GM21723 (cell line): ENCODE data around the gene KCNK6.
"Not testable (repeated sequence)": the region's sequence is repeated elsewhere in the genome, so short reads cannot be mapped to it uniquely, and the experiment has no call there.

Experiments
- ATAC-seq: cut with Tn5 transposase; IDR thresholded peaks from one replicate; pipeline ENCODE4 v1.9.1; 2021; ENCODE audit warnings: mild to moderate bottlenecking, moderate library complexity; ENCODE audit not compliant: unreplicated experiment

The KCNK6 gene

DNA sequence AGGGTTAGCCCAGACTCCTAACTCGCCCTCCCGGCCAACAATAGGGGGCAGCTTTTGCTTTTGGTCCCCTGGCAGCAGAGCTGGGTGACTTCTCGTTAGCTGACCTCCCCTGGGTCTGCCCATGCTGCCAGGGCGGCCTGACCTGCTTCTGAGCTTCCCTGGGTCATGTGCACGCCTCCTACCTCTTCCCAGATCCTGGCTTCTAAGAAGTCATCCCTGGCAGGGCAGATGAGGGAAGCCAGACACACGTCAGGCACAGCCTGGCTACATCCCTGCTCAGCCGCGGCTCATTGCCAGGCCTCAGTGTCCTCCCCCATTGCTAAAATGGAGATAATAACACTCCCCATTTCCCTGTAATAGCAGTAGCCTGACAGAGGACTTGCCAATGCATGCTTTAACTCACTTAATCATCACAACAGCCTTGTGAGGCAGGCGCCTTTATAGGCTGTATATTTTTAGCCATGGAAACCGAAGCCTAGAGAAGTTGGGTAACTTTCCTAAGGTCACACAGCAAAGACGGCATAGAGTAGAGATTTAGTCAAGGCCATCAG, 2.1 kb downstream of the KCNK6 start:
- no peak for ATAC-seq

DNA sequence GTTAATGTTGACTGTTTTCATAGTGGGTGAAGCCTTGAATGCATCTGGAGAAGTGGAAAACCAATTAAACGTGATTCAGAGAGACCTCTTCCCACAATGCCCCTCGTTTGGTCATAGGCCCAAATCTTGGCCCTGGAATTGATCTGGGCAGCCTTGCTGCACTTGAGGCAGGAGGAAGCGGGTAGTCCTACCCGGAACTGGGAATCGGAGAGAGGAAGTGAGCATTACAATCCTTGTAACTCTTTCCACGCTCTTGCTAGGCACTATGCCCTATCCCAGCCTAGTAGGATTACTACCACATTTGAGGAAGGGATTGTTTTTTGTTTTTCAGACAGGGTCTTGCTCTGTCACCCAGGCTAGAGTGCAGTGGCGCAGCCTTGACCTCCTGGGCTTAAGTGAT, 3.6 kb downstream of the KCNK6 start:
- ATAC-seq = no peak

DNA sequence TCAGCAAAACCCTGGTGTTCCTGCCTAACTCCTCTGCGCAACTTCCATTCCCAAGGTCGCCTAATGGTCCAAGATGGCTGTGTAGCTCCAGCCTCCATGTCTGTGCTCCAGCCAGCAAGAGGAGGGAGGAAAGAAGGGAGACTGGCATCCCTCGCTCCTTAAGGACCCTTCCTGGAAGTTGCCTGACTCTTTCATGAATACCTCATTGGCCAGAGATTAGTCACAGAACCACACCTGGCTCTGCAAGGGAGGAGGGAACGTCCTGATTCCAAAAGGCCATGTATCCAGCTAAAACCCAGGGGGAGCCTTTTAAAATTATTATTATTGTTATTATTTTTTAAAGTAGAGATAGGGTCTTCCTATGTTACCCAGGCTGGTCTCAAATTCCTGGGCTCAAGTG, 4.8 kb downstream of the KCNK6 start:
- ATAC-seq = no peak

DNA sequence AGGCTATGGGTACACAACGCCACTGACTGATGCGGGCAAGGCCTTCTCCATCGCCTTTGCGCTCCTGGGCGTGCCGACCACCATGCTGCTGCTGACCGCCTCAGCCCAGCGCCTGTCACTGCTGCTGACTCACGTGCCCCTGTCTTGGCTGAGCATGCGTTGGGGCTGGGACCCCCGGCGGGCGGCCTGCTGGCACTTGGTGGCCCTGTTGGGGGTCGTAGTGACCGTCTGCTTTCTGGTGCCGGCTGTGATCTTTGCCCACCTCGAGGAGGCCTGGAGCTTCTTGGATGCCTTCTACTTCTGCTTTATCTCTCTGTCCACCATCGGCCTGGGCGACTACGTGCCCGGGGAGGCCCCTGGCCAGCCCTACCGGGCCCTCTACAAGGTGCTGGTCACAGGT, 6.9 kb downstream of the KCNK6 start:
- no peak for ATAC-seq

GRCh38 chr19:38329651-38330050, 10.0 kb downstream of the KCNK6 start:
- ATAC-seq = no peak

DNA sequence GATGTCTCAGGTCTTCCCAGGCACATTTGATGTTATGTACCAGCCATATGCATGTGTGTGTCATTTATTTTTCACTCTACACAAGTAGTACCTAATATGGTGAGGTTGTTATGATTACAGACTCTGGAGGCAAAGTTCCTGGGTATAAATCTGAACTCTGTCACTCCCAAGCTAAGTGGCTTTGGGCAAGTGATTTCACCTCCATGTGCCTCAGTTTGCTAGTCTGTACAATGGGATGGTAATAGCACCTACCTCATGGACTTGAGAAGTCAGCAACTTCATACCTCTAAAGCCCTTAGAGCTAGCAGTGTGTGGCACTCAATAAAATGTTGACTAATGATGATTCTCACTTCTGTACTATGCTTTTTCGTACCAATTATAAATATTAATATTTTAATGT, 12.1 kb downstream of the KCNK6 start:
- no peak for ATAC-seq

- ATAC-seq = no peak
Observed at GRCh38 chr19:38333245-38333644, 13.6 kb downstream of the KCNK6 start.

GRCh38 chr19:38335949-38336637, 16.4 kb downstream of the KCNK6 start:
- ATAC-seq = peak; percentile 73

- ATAC-seq = peak; percentile 44
Observed at GRCh38 chr19:38336638-38337359, 17.2 kb downstream of the KCNK6 start.

GRCh38 chr19:38337360-38337653, 17.7 kb downstream of the KCNK6 start:
- no peak for ATAC-seq

DNA sequence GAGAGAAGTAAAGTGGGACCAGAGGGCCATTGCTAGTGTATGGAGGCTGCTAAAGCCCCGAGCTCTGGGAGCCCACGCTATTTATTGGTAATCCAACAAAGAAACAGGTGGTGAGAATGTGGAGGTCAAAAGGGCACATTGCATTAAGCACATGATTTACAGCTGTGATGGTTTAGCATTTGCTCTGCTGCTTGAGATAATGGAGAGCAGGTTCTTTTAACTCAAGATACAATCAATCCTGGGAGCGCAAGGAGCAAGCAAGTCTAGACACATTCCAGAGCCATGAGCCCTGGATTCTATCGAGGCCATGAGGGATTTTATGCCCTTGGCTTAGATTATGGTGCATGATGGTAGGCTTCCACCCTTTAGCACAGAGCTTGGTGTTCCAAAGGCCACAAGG, 19.4 kb downstream of the KCNK6 start:
- not testable (repeated sequence) for ATAC-seq

- ATAC-seq = no peak
Observed at GRCh38 chr19:38340927-38341326, 21.3 kb downstream of the KCNK6 start.

DNA sequence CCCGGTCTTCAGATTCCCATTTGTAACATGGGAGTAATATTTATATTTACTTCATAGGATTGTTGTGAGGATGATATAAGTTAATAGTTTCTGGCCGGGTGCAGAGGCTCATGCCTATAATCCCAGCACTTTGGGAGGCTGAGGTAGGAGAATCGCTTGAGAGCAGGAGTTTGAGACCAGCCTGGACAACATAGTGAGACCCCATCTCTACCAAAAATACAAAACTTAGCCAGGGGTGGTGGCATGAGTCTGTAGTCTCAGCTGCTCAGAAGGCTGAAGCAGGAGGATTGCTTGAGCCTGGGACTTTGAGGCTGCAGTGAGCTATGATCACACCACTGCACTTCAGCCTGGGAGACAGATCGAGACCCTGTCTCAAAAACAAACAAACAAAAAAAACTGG, 27.2 kb downstream of the KCNK6 start:
- ATAC-seq = no peak

- ATAC-seq = no peak
Observed at GRCh38 chr19:38350883-38351282, 31.2 kb downstream of the KCNK6 start.

DNA sequence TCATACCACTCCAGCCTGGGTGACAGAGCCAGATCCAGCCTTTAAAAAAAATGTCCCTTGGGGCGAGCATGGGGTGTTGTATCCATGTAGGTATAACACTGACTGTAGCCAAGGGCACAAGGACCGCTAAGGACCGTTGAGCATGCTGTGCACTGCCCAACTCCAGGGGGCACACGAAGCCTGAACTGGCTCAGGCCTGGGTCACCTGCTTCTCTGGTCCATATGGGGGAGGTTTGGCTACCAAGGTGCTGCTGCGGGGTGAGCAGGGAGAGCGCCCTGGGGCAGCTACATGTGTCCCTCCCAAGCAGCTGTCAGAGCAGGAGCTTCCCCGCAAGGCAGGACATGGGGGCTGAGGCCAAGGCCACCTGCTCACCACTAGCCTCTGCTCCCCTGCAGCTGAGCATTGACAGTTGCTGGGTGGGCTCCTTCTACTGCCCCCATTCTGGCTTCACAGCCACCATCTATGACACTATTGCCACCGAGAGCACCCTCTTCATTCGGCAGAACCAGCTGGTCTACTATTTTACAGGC, 32.3 kb downstream of the KCNK6 start:
- ATAC-seq = no peak

GRCh38 chr19:38352611-38353010, 33.0 kb downstream of the KCNK6 start:
- ATAC-seq = no peak

- no peak for ATAC-seq
Observed at GRCh38 chr19:38355728-38356725, 36.4 kb downstream of the KCNK6 start.

DNA sequence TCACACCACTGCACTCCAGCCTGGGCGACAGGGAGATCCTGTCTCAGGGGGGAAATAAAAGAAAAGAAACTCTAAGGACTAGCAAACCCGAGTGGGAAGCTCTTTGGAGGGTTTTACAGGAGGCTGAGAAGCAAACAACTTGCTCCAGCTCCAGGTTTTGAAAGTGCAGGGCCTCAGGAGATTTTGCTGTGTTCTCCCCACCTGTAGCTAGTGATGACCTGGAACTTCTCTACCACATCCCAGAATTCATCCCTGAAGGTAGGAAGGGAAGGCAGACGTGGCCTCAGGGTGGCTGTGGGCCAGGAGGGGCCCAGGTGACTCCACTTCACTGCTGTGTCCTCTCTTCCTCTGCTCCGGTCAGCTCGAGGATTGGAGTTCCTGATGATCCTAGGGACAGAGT, 38.4 kb downstream of the KCNK6 start:
- ATAC-seq = no peak

- no peak for ATAC-seq
Observed at GRCh38 chr19:38359242-38360021, 39.8 kb downstream of the KCNK6 start.

GRCh38 chr19:38360351-38360750, 40.7 kb downstream of the KCNK6 start:
- ATAC-seq = no peak
